HepG2 (cell line): ENCODE data around the gene GOLGA3. TPM values are rescaled to one million over a fixed set of nuclear protein-coding genes. Genes with fewer than 3 reads are reported as not detected.

Source experiments
- CCAR2 ChIP-seq: fragments of 200-400 bp; formaldehyde crosslinking; optimal IDR thresholded peaks from 2 replicates; pipeline ENCODE3; 2018; ENCODE audit warnings: low read depth, mild to moderate bottlenecking, low read length, moderate library complexity
- KDM6A ChIP-seq: IDR thresholded peaks from 2 replicates; pipeline ENCODE4 v1.6.1; 2016; ENCODE audit warnings: low read depth
- MAF1 ChIP-seq: sonication (generic); formaldehyde crosslinking; IDR thresholded peaks from 2 replicates; pipeline ENCODE4 v1.5.0; 2020; ENCODE audit warnings: missing genetic modification reagents, borderline replicate concordance
- MIER2 ChIP-seq: IDR thresholded peaks from 2 replicates; pipeline ENCODE4 v1.6.1; 2016; ENCODE audit warnings: missing biosample characterization, missing genetic modification reagents
- NFIC ChIP-seq: IDR thresholded peaks from 2 replicates; pipeline ENCODE4 v1.6.1; 2012; ENCODE audit warnings: mild to moderate bottlenecking, low read length, inconsistent platforms
- SP4 ChIP-seq: sonication (generic); formaldehyde crosslinking; IDR thresholded peaks from 2 replicates; pipeline ENCODE4 v1.8.1; 2023; ENCODE audit warnings: mild to moderate bottlenecking, missing genetic modification reagents
- XRCC5 ChIP-seq: fragments of 200-400 bp; formaldehyde crosslinking; optimal IDR thresholded peaks from 2 replicates; pipeline ENCODE3; 2017; ENCODE audit warnings: mild to moderate bottlenecking, low read length
- ZKSCAN1 ChIP-seq: fragments of 150-350 bp; IDR thresholded peaks from 2 replicates; pipeline ENCODE4 v1.6.1; 2014; ENCODE audit warnings: low read length
- ZNF12 ChIP-seq: sonication (generic); formaldehyde crosslinking; IDR thresholded peaks from 2 replicates; pipeline ENCODE4 v1.5.0; 2020; ENCODE audit warnings: missing genetic modification reagents
- ZNF282 ChIP-seq: fragments of 450-650 bp; IDR thresholded peaks from 2 replicates; pipeline ENCODE4 v1.6.1; 2018; ENCODE audit not compliant: partially characterized antibody
- ZNF367 ChIP-seq: sonication (generic); formaldehyde crosslinking; IDR thresholded peaks from 2 replicates; pipeline ENCODE4 v1.4.0; 2020; ENCODE audit warnings: missing genetic modification reagents, borderline replicate concordance
- polyA plus RNA-seq, 8 experiments: library from polyadenylated mRNA; depleted of rRNA in 3 of 8; stranded (reverse) in 7 of 8; unstranded in 1 of 8; fragments of >200 nt; fragmentation: Illumina TruSeq in 4 of 8; extraction: Trizol in 4 of 8; gene quantifications; 2 replicates each; pipeline versions ENCODE4 v1.2.1 to v1.2.3, GENCODE V29; 2011 to 2016; ENCODE audit warnings: low read depth in 4 of 8, missing spikeins in 1 of 8, mixed read lengths in 1 of 8; ENCODE audit not compliant: insufficient read depth in 1 of 8
- total RNA-seq, 5 experiments: library from RNA; depleted of rRNA; stranded (reverse); fragments of >200 nt; fragmentation: Illumina TruSeq; extraction: Trizol; gene quantifications; 2 replicates each; pipeline ENCODE4 v1.2.3, GENCODE V29; 2016; ENCODE audit warnings: low read depth in 1 of 5
- TF ChIP-seq, protein P1 (sequence below), 2 experiments: sonication (generic) in 1 of 2; formaldehyde crosslinking in 1 of 2; IDR thresholded peaks; 2 replicates each; pipeline versions ENCODE4 v1.5.1 to v1.6.1; 2011 to 2020; ENCODE audit warnings: borderline replicate concordance in 1 of 2, low read depth in 1 of 2, low read length in 1 of 2, mild to moderate bottlenecking in 1 of 2, missing genetic modification reagents in 1 of 2, moderate library complexity in 1 of 2
- TF ChIP-seq, protein P2 (sequence below): sonication (generic); formaldehyde crosslinking; IDR thresholded peaks from 2 replicates; pipeline ENCODE4 v1.5.1; 2020; ENCODE audit warnings: mild to moderate bottlenecking, missing genetic modification reagents, borderline replicate concordance
- TF ChIP-seq, protein P3 (sequence below): IDR thresholded peaks from 2 replicates; pipeline ENCODE4 v1.4.0; 2020; ENCODE audit warnings: mild to moderate bottlenecking, missing genetic modification reagents
- TF ChIP-seq, protein P4 (sequence below): sonication (generic); formaldehyde crosslinking; IDR thresholded peaks from 2 replicates; pipeline ENCODE4 v1.9.0; 2021; ENCODE audit warnings: missing genetic modification reagents, borderline replicate concordance

Gene GOLGA3
- total and polyA plus RNA-seq, 2 of the 13 experiments (the other 11 are each of a cell fraction or from before 2014, with no cell fraction given): 22.0 to 43.0 TPM

DNA sequence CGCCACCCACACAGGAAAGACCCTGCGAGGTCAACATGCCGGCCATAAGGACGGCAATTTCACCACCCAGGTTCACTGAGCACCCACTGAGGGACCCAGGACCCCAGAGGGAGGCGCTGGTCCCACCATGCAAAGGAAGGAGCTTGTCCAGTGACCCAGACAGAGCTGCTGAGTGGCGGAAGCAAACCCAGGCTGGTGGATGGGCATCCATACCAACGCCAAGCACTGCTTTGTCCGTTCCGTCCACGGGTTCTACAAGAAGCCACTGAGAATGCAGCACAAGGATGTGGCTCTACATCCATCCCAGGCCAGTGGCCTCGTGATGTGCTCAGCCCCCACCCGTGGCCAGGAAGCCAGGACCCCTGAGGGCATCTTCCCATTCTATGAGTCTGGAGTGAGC is 23.8 kb upstream of the GOLGA3 start (continued):
- TF ChIP-seq, protein P1, sequence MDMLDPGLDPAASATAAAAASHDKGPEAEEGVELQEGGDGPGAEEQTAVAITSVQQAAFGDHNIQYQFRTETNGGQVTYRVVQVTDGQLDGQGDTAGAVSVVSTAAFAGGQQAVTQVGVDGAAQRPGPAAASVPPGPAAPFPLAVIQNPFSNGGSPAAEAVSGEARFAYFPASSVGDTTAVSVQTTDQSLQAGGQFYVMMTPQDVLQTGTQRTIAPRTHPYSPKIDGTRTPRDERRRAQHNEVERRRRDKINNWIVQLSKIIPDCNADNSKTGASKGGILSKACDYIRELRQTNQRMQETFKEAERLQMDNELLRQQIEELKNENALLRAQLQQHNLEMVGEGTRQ (IDR thresholded peaks at IDR 0.05; ENCODE audit: low read depth, low read length): no peak
- TF ChIP-seq, protein P1 (CRISPR knock-in tag; IDR thresholded peaks at IDR 0.05; ENCODE audit: borderline replicate concordance): no peak
- no peak for TF ChIP-seq ZNF12 (CRISPR knock-in tag)
- no peak for TF ChIP-seq CCAR2
- TF ChIP-seq MIER2: no peak
- TF ChIP-seq KDM6A (CRISPR knock-in tag): no peak
- TF ChIP-seq MAF1 (CRISPR knock-in tag): no peak
- no peak for TF ChIP-seq ZNF367
- TF ChIP-seq, protein P2, sequence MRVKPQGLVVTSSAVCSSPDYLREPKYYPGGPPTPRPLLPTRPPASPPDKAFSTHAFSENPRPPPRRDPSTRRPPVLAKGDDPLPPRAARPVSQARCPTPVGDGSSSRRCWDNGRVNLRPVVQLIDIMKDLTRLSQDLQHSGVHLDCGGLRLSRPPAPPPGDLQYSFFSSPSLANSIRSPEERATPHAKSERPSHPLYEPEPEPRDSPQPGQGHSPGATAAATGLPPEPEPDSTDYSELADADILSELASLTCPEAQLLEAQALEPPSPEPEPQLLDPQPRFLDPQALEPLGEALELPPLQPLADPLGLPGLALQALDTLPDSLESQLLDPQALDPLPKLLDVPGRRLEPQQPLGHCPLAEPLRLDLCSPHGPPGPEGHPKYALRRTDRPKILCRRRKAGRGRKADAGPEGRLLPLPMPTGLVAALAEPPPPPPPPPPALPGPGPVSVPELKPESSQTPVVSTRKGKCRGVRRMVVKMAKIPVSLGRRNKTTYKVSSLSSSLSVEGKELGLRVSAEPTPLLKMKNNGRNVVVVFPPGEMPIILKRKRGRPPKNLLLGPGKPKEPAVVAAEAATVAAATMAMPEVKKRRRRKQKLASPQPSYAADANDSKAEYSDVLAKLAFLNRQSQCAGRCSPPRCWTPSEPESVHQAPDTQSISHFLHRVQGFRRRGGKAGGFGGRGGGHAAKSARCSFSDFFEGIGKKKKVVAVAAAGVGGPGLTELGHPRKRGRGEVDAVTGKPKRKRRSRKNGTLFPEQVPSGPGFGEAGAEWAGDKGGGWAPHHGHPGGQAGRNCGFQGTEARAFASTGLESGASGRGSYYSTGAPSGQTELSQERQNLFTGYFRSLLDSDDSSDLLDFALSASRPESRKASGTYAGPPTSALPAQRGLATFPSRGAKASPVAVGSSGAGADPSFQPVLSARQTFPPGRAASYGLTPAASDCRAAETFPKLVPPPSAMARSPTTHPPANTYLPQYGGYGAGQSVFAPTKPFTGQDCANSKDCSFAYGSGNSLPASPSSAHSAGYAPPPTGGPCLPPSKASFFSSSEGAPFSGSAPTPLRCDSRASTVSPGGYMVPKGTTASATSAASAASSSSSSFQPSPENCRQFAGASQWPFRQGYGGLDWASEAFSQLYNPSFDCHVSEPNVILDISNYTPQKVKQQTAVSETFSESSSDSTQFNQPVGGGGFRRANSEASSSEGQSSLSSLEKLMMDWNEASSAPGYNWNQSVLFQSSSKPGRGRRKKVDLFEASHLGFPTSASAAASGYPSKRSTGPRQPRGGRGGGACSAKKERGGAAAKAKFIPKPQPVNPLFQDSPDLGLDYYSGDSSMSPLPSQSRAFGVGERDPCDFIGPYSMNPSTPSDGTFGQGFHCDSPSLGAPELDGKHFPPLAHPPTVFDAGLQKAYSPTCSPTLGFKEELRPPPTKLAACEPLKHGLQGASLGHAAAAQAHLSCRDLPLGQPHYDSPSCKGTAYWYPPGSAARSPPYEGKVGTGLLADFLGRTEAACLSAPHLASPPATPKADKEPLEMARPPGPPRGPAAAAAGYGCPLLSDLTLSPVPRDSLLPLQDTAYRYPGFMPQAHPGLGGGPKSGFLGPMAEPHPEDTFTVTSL (CRISPR knock-in tag): no peak
- TF ChIP-seq, protein P3, sequence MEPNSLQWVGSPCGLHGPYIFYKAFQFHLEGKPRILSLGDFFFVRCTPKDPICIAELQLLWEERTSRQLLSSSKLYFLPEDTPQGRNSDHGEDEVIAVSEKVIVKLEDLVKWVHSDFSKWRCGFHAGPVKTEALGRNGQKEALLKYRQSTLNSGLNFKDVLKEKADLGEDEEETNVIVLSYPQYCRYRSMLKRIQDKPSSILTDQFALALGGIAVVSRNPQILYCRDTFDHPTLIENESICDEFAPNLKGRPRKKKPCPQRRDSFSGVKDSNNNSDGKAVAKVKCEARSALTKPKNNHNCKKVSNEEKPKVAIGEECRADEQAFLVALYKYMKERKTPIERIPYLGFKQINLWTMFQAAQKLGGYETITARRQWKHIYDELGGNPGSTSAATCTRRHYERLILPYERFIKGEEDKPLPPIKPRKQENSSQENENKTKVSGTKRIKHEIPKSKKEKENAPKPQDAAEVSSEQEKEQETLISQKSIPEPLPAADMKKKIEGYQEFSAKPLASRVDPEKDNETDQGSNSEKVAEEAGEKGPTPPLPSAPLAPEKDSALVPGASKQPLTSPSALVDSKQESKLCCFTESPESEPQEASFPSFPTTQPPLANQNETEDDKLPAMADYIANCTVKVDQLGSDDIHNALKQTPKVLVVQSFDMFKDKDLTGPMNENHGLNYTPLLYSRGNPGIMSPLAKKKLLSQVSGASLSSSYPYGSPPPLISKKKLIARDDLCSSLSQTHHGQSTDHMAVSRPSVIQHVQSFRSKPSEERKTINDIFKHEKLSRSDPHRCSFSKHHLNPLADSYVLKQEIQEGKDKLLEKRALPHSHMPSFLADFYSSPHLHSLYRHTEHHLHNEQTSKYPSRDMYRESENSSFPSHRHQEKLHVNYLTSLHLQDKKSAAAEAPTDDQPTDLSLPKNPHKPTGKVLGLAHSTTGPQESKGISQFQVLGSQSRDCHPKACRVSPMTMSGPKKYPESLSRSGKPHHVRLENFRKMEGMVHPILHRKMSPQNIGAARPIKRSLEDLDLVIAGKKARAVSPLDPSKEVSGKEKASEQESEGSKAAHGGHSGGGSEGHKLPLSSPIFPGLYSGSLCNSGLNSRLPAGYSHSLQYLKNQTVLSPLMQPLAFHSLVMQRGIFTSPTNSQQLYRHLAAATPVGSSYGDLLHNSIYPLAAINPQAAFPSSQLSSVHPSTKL (CRISPR knock-in tag): no peak
- TF ChIP-seq SP4 (CRISPR knock-in tag): no peak
- TF ChIP-seq XRCC5: no peak
- TF ChIP-seq ZNF282: no peak
- TF ChIP-seq NFIC: no peak
- TF ChIP-seq, protein P4, sequence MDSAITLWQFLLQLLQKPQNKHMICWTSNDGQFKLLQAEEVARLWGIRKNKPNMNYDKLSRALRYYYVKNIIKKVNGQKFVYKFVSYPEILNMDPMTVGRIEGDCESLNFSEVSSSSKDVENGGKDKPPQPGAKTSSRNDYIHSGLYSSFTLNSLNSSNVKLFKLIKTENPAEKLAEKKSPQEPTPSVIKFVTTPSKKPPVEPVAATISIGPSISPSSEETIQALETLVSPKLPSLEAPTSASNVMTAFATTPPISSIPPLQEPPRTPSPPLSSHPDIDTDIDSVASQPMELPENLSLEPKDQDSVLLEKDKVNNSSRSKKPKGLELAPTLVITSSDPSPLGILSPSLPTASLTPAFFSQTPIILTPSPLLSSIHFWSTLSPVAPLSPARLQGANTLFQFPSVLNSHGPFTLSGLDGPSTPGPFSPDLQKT (CRISPR knock-in tag): no peak
- no peak for TF ChIP-seq ZKSCAN1
